H1 (cell line): ENCODE measurements around the gene SMTNL2.

Source experiments
- BRCA1 ChIP-seq: IDR thresholded peaks from 2 replicates; pipeline ENCODE4 v1.6.1; 2012; ENCODE audit warnings: low read depth, low read length, improper control_type of control experiment
- CBX5 ChIP-seq: fragments of 300-800, 300-1000 bp; sonication (generic); IDR thresholded peaks from 2 replicates; pipeline ENCODE4 v1.7.1; 2016; ENCODE audit warnings: antibody characterized with exemption, low read length, low read depth
- CEBPB ChIP-seq: IDR thresholded peaks from 2 replicates; pipeline ENCODE4 v1.6.1; 2012; ENCODE audit warnings: low read depth, low read length
- CTCF ChIP-seq, 3 experiments: IDR thresholded peaks; 1 replicate in 2 of 3; 2 replicates in 1 of 3; pipeline versions ENCODE4 v1.5.1 to v1.6.1; 2011; ENCODE audit warnings: low read length in 3 of 3, mild to moderate bottlenecking in 3 of 3, inconsistent platforms in 2 of 3, low read depth in 1 of 3, moderate library complexity in 1 of 3; ENCODE audit not compliant: insufficient read depth in 1 of 3; ENCODE audit errors: control extremely low read depth in 1 of 3
- EP300 ChIP-seq, 2 experiments: IDR thresholded peaks; 1 replicate in 1 of 2; 2 replicates in 1 of 2; pipeline ENCODE4 v1.6.1; 2011 to 2012; ENCODE audit warnings: low read depth in 2 of 2, low read length in 2 of 2, mild to moderate bottlenecking in 2 of 2, borderline replicate concordance in 1 of 2, inconsistent platforms in 1 of 2, moderate library complexity in 1 of 2
- EZH2 ChIP-seq: fragments of 200-600 bp; sonication (generic); IDR thresholded peaks from 2 replicates; pipeline ENCODE4 v1.7.1; 2012; ENCODE audit warnings: low read depth, mild to moderate bottlenecking, moderate library complexity, low read length, inconsistent platforms; ENCODE audit not compliant: severe bottlenecking
- MAFK ChIP-seq: IDR thresholded peaks from 2 replicates; pipeline ENCODE4 v1.6.1; 2012; ENCODE audit warnings: low read depth, mild to moderate bottlenecking, improper control_type of control experiment, low read length
- MAX ChIP-seq: IDR thresholded peaks from 2 replicates; pipeline ENCODE4 v1.6.1; 2012; ENCODE audit warnings: inconsistent platforms
- POLR2A ChIP-seq, 2 experiments: IDR thresholded peaks; 1 replicate in 1 of 2; 2 replicates in 1 of 2; pipeline ENCODE4 v1.6.1; 2011; ENCODE audit warnings: low read depth in 2 of 2, low read length in 2 of 2, mild to moderate bottlenecking in 2 of 2; ENCODE audit errors: control extremely low read depth in 1 of 2
- POLR2AphosphoS5 ChIP-seq: IDR thresholded peaks from 2 replicates; pipeline ENCODE4 v1.6.1; 2011; ENCODE audit warnings: low read depth, low read length
- TAF1 ChIP-seq: IDR thresholded peaks from 2 replicates; pipeline ENCODE4 v1.6.1; 2011; ENCODE audit warnings: mild to moderate bottlenecking, low read depth, low read length
- USF2 ChIP-seq: IDR thresholded peaks from 2 replicates; pipeline ENCODE4 v1.6.1; 2011; ENCODE audit warnings: low read length, improper control_type of control experiment
- YY1 ChIP-seq: IDR thresholded peaks from 2 replicates; pipeline ENCODE4 v1.6.1; 2011; ENCODE audit warnings: low read depth, mild to moderate bottlenecking, low read length
- ZNF274 ChIP-seq: IDR thresholded peaks from 2 replicates; pipeline ENCODE4 v1.7.0; 2012; ENCODE audit warnings: low read length, borderline replicate concordance; ENCODE audit errors: extremely low read depth

DNA sequence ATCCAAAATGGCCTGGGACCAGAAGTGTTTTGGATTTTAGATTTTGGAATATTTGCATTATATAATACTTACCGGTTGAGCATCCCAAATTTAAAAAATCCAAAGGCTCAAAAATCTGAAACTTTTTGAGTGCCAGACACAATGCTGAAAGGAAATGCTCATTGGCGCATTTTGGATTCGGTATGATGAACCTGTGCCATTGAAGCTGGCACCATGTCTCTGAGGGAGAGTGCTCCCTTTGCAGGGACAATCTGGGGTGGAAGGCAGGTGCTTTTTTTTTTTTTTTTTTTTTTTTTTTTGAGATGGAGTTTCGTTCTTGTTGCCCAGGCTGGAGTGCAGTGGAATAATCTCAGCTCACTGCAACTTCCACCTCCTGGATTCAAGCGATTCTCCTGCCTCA lies 17.7 kb downstream of the SMTNL2 start:
- TF ChIP-seq ZNF274: no peak
- no peak for TF ChIP-seq MAX
- TF ChIP-seq CTCF (IDR thresholded peaks at IDR 0.05; ENCODE audit: control extremely low read depth in 1 of 3, insufficient read depth in 1 of 3, low read depth in 1 of 3, low read length in 3 of 3): no peak
- TF ChIP-seq POLR2AphosphoS5: no peak
- no peak for TF ChIP-seq POLR2A (IDR thresholded peaks at IDR 0.05; ENCODE audit: control extremely low read depth in 1 of 2, low read depth in 2 of 2, low read length in 2 of 2)
- no peak for TF ChIP-seq CEBPB
- no peak for TF ChIP-seq BRCA1
- no peak for TF ChIP-seq EP300 (IDR thresholded peaks at IDR 0.05; ENCODE audit: borderline replicate concordance in 1 of 2, low read depth in 2 of 2, low read length in 2 of 2)
- TF ChIP-seq YY1: no peak
- no peak for TF ChIP-seq EZH2
- TF ChIP-seq TAF1: no peak
- no peak for TF ChIP-seq MAFK
- TF ChIP-seq USF2: no peak
- TF ChIP-seq CBX5: no peak
